GM19468 (cell line): ENCODE data around the gene SPAG4.

ENCODE experiments used
- ATAC-seq: cut with Tn5 transposase; IDR thresholded peaks from one replicate; pipeline ENCODE4 v1.9.1; 2021; ENCODE audit warnings: mild to moderate bottlenecking, moderate library complexity, moderate number of reproducible peaks; ENCODE audit not compliant: unreplicated experiment; ENCODE audit errors: extremely low read depth

SPAG4 gene

DNA sequence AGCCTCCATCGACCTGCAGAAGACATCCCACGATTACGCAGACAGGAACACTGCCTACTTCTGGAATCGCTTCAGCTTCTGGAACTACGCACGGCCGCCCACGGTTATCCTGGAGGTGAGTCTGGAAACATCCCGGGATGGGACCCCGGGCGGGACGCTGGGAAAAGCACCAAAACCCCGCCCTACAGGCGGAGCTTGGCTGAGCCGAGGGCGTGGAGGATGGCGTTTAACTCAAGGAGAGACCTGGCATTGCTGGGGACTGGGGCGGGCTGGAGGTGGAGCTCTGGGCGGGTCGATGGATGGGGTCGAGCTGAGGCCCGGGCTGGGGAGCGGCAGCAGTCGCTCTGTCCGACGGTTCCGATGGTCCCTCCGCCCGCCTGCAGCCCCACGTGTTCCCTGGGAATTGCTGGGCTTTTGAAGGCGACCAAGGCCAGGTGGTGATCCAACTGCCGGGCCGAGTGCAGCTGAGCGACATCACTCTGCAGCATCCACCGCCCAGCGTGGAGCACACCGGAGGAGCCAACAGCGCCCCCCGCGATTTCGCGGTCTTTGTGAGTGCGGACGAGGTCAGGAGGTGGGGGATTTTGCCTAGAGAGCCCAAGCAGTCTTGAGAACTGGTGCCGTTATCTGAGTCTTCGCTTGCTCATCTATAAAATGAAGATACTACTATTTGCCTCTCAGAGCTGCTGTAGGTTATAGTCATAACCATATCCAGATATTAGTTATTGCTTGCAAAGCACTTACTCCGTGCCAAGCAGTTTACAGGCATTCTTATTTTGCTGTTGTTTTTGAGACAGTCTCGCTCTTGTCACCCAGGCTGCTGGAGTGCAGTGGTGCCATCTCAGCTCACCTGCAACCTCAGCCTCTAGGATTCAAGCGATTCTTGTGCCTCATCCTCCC lies 3.8 kb downstream of the SPAG4 start:
- ATAC-seq = no peak

DNA sequence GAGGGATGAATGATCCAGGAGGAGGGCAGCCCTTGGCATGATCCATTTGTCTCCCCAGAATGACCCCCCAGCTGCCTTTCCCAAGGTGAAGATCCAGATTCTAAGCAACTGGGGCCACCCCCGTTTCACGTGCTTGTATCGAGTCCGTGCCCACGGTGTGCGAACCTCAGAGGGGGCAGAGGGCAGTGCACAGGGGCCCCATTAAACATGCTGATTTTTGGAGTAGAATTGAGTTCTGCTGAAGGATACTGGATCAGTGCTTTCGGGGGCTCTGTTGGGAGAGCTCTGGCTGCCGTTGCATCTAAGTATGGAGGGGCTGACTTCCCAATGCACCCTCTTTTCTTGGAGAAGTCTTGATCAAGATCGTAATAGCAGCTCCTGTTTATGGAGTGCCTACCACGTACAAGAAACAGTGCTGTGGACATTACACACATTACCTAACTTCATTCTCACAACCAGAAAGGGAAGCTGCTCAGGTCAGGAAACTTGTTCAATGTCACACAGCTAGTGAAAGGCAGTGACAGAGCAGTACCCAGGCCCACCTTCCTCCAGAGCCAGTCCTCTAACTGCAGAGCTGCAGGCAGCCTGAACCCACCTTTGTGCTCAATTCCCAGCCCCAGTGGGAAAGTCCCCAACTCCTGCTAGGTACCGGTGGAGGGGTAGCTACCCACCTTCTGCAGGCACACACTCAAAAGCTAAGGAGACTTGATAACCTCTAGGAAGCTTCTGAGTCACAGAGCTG lies 5.4 kb downstream of the SPAG4 start:
- ATAC-seq = no peak

DNA sequence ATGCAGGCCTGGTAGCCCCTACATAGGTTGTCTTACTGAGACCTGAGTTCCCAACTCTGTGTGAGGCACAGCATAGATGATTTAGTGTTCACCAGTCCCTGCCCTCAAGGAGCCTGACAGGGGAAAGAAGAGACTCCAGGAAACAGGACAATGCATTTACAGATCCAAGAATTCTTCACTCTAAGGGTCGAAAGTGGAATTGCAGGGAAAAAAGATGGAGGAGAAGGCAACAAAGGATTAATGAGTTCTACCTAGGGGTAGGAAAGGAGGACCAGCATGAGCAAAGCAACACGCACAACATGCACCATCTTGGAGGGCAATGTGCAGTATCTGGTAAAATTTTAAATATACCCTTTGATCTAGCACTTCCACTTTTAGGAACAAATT lies 5.9 kb downstream of the SPAG4 start:
- no peak for ATAC-seq

DNA sequence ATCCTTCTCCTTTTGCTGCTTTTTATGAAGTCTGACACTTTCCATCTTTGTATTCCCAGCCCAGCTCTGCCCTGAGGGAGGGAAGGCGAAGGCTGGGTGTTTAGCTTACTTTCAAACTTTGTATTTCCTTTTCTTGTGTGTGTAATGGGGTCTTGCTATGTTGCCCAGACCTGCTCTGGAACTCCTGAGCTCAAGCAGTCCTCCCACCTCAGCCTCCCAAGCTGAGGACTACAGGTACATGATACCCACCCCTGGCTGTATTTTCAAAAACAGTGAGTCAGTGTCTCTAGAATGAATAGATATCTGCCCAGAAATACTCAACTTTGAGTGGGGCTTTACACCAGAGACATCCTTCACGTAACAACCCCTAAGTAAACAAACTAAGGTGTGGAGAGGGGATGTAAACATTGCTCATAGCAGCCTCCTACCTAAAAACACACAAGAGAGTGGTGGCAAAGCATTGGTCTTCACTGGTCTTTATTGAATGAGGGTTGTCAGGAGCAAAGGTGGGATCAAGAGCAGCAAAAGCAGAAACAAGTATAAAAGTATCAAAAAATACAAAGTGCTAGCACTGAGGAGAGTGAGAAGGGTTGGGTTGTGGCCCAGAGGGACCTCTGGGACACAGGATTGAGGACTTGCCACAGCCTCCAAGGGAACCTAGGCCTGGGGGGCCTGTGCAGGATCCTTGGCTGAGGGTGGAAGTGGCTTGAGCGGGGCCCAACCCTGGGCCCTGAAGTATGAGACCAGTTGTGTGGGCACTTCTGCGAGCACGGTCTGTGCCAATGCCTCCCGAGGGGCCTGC lies 10.2 kb downstream of the SPAG4 start:
- ATAC-seq = no peak

DNA sequence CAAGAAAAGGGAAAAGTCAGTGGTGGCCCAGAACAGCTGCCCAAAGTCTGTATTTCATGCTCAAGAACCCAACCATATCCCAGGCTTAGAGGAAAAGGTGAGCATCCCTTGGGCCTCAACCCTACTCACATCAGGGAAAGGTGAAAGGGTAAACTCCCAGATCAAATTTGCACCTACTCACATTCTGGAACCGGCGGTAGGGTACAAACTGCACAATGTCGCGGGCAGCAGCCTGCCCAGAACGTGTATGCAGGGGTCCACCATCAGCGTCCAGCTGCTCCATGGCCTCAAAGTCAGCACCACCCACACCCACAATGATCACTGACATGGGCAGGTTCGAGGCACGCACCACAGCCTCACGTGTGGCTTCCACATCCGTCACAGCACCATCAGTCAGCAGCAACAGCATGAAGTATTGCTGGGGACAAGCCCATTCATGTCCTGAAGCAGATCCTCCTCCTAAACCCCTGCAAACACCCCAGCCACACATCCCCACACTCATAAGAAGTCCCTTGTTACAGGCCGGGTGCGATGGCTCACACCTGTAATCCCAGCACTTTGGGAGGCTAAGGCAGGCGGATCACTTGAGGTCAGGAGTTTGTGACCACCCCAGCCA lies 10.9 kb downstream of the SPAG4 start:
- no peak for ATAC-seq

DNA sequence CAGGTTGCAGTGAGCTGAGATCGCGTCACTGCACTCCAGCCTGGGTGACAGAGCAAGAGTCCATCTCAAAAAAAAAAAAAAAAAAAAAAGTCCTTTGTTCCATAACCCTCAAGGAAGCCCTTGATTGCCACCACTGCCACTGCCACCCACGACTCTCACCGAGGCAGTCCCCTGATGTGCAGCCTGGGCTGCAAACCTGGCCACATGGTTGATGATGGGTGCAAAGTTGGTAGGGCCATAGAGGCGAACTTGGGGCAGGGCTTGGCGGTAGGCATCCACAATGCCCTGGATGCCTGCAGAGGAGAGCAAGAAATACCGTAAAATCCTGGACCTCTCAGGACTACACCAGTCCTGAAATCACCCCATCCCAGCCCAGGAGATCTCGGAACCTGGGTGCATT lies 11.5 kb downstream of the SPAG4 start:
- no peak for ATAC-seq

DNA sequence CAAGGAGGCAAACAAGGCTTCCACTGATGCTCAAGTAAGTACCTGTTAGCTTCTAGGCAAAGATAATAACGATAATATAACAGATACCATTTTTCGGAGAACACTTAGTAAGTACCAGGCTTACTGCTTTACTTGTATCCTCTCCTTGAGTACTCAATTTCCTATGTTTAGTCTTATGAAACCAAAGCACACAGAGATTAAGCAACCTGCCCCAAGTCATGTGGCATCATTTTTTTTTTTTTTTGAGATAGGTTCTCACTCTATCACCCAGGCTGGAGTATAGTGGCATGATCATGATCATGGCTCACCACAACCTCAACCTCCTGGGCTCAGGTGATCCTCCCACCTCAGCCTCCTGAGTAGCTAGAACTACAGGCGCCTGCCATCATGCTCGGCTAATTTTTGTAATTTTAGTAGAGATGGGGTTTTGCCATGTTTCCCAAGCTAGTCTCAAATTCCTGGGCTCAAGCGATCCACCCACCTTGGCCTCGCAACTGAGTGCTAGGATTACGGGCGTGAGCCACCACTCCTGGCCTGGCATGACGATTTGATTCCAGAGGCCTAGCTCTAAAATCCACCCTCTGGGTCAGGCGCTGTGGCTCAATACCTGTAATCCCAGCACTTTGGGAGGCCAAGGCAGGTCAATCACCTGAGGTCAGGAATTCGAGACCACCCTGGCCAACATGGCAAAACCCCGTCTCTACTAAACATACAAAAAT lies 14.0 kb downstream of the SPAG4 start:
- ATAC-seq = no peak

DNA sequence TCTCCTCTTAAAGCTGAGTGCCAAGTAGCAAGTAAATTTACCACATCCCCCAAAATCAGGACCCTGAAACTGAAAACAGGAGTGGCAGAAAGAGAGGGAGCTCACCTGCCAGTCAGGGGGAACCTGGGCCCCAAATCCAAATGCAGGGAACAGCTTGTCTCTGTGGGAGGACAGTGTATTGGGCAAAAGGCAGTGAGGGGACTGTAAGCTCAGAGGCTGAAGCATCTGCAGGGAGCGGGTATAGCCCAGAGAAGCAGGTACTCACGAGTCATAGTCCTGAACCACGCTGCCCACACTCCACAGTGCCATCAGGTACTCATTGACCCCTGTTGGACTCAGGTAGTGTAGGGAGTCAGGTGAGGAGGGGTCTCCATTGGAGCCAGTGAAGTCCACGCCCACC lies 15.0 kb downstream of the SPAG4 start:
- ATAC-seq = no peak

DNA sequence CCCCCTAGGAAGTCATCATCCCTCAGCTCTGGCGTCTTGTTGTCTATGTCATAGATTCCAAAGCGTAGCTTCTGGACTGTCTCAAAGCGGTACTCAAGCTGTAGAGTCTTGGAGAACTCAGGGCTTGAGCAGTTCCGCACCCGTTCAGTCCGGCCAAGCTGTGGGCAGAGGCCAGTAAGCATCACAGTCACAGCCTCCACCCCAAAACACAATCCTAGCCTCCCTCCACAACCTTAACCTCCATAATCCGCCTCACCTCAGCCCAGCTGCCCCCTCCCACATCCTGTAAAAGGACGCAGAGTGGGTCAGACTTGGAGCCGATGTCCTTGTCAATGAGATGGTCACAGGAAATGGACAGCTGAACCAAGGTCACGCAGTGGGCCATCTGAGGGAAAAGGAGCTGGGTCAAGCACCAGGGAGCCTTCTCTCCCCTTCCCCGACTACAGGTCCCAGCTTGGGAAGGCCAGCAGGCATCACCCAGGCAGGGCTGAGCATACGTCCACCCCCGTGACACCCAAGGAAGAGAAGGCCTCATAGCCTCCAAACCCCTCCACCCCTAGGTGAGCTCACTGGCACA lies 17.0 kb downstream of the SPAG4 start:
- ATAC-seq = no peak

DNA sequence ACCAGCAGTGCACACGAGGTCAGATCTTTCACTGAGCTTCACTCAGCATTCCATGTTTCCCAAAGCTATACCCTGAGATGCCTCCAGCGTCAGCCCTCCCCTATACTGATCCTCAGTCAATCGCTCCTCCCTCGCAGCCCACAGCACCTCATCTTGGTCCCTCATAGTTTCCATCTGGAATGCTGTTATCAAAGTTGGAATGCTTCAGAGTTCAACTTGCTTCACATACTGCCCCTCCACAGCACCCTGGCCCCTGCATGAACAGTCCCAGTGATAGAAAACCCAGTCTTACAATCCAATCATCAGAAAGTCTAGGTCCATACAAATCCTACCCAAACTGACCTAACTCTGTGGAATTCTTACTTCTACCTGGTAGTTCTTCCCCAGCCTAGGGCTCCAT lies 20.0 kb downstream of the SPAG4 start:
- no peak for ATAC-seq

DNA sequence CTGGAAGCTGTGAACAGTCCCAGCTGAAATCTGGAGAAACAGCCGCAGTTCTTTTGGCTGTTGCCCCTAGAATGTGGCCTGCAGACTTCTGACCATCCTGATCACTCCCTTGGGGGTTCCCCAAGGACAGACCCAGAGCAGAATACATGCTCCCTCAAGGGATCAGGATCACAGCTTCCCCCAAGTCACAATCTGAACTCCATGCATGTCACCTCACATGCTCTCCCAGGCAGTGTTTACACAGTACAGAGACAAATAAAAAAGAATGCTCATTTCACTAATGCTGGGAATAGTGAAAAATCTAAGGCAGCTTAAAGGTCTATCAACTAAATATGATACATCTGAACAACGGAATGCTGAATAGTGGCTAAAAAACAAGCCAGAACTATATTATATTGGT lies 20.5 kb downstream of the SPAG4 start:
- no peak for ATAC-seq

DNA sequence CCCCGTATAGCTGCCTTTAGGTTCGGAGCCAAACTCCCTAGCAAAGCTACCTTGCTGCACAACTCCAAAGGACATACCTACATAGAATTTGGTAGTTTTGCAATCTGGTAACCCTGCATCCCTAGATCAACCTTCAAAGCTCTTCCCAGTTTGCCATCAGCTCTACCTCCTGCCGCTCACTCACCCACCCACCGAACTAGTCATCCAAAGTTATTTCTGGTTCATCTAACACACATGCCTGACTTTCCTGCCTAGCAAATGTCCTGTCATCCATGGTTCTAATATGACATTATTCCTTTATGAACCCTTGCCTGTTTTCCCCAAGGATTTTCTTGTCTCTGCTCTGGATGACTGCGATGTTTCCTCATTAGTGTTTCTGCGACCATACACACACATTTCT lies 21.6 kb downstream of the SPAG4 start:
- no peak for ATAC-seq

DNA sequence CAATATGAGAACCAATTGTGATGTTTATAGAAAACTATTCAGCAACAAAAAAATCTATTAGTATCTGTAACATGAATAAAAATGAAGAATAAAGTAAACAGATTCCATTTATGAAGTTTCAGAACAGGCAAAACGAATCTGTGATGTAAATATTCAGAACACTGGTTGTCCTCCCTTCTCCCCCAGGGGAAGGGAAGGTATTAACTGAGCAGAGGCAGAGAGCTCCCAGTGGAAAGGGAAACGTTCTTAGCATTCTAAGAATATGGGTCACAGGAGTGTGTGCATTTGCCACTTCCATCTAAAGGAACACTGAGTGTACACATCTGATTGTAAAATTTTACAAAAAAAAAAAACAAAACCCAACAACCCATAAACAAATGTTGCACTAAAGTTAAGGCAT lies 23.1 kb downstream of the SPAG4 start:
- no peak for ATAC-seq

DNA sequence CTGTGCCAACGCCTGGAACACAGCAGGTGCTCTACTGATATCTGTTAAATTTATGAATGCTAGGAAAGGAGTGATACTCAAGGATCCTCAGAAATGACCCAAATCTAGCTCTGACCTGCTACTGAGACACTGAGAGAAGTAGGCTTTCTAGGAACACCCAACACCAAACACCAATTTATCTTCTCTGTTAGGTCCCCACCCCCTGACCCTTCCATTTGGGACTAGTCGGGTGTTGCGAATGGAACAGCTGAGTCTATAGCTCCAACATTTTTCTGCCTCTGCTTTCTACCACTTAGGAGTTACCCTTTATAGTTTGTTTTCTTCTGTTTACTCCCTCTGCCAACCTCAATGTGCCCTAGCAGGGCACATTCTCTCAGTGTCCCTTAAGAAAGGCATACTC lies 25.1 kb downstream of the SPAG4 start:
- ATAC-seq = no peak

DNA sequence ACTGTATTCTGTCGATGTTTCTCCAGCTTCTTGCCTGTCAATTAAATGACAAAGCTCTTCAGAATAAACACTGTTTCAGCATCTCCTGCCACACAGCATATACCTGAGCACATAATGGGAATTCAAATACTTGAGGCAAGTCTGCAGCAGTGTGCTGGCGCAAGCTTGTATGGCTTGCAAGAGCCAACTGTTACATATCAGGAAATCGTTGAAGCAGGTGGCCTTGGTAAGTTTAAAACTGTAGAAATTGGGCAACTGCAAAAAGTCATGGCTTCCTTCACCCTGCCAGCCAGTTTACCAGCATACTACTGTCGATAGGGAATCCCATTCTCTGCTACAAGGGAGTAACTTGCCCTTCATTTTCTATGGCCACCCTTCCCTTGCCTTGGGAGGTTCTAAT lies 26.1 kb downstream of the SPAG4 start:
- ATAC-seq = no peak

DNA sequence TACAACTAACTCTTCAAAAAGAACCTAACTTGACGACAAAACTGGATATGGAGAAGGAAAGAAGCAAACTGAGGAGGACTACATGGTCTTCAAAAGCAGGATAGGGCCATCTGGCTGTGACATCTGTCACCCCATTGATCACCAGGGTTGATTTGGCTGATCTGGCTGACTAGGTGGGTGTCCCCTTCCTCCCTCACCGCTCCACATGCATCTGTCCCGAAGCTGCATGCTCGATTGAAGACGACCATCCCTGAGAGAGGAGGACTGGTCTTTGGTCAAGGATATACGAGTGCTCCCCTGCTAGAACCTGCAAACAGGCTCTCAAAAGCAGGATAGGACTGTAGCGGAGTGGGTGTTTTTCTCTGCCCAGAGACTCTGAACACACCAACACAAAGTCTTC lies 27.4 kb downstream of the SPAG4 start:
- no peak for ATAC-seq

DNA sequence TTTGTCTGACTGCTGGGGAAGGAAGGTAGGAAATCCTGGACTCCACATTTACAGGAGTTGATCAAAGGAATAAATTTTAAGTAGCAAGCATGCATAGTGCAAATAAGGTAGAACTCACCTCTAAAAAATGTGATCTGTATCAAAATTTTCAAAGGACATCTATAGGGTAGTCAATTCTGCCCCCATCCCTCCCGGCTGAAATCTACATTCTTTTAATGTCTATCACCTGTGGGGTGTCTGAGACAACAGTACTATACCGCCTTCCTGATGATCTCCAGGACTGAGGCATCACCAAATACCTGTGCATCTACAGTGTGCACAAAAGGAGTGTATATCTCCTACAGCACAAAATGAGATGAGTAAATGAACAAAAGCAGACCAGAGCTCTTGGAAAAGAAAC lies 29.2 kb downstream of the SPAG4 start:
- ATAC-seq = no peak

DNA sequence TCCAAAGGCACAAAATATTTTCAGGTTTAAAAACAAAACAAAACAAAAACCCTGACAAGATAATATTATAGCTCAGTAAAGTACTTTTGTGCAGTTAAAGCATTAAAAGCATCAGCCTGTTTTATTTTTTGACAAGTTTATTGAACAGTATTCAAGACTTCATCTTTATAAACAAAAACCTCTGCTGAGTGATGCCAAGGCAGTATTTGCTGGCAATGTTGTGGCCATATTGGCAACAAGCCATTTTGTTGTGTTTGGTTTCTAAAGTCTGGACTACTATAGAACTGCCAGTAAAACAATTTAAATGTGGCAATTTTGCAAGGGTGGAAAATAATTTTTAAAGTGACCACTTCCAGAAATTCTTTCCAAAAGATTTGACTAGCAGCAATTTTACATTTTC lies 33.2 kb downstream of the SPAG4 start:
- no peak for ATAC-seq

DNA sequence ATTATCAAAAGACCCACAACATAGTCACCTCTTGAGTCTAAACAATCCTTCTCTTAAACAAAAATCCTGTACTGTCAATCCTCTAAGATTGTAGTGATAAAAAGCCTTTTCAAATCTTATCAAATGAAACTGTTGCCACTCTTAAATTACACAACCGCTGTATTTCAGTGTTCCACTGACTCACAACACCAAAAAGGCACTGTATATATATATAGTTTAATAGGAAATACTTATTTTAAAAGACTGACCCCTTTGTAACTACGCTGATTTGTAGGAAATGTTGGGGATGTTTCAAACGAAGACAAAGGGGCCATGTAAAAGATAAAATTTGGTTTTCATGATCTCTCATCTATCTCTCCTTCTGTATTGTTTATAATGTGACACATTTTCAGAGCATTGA lies 35.0 kb downstream of the SPAG4 start:
- ATAC-seq = no peak

DNA sequence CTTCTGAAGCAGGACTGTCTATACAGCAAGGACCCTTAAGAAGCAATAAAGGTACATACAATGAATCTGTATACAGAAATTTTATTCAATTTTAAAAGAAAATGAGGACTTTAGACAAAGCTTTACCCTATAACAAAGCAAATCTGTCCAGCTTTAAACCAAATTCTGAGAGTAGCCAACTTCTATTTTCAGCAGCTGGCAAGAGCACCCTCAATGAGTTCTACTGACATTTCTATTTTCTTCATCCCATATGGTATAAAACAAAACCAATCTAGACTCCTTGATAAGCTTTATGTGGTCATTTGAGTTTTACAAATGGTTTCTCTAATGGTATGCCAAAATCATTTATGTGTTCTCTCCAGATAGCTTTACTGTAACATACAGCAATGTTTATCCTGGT lies 36.3 kb downstream of the SPAG4 start:
- ATAC-seq = no peak
